Stimulated activated CD4-positive, alpha-beta T cell treated with anti-CD3 and anti-CD28 coated beads, Interleukin-1b, Interleukin-23, amount 100 ng/mL, for 4 hours (primary cell): Measurements from ENCODE around the gene SH3BP5.

Experiments used
- DNase-seq, 2 donors: peaks; one replicate each; pipeline ENCODE4 v3.0.0-alpha.2; 2020; ENCODE audit warnings: low read depth in 2 of 2

The SH3BP5 gene

GRCh38 chr3:15325228-15325627 is 7.2 kb downstream of the SH3BP5 start:
- DNase-seq, result no peak

DNA sequence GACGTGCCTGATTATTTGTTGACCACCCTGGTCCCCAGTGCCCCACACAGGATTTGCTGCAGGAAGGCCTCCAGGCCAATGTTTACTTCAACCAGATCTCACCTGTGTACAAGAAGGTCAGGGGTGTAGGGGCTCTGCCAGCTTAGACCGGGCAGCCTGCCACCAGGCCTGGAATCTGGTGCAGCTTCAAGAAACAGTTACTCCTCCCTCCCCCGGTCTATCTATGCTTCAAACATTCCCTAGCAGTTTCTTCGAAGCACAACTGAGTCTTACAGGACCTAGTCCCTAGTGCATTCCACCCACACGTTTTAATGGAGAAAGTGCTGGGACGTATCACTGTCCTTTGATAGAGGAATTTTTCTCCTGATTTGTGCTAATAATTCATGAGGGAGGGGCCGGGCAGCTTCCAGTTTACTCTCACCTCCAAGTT is 8.0 kb downstream of the SH3BP5 start:
- DNase-seq, result no peak

DNA sequence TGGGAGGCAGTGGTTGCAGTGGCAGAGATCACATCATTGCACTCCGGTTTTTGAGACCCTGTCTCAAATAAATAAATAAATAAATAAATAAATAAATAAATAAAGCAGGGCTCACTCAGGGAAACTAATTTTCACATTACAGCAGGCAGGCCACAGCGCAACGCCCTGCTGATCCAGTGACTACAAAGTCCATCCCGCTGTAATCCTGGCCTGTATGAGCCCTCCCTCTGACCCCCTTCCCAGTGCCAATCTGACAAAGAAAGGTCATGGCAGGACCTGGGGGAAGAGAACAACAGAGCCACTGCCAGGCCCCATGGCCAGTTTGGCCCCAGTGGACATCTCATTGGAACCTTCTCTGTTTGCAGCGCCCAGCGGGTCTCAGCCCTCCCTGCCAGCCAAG is 9.3 kb downstream of the SH3BP5 start:
- DNase-seq, result no peak

DNA sequence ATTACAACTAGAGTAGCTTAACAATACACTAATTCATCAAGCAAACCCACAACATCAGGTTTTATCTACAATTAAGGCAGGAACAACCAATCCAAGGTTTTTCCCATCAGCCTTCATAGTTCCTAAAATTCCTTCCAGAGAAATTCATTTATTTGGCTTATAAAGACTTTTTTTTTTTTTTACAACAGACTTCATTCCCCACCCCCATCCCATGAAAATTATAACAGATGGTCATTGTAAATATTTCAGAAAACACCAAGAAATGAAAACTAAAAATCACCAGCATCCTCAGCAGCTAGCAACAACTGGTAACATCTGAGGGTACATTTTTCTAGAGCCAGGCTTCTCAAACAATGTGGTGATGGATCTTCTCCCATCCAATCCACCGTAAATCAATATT is 11.0 kb downstream of the SH3BP5 start:
- DNase-seq, result no peak

DNA sequence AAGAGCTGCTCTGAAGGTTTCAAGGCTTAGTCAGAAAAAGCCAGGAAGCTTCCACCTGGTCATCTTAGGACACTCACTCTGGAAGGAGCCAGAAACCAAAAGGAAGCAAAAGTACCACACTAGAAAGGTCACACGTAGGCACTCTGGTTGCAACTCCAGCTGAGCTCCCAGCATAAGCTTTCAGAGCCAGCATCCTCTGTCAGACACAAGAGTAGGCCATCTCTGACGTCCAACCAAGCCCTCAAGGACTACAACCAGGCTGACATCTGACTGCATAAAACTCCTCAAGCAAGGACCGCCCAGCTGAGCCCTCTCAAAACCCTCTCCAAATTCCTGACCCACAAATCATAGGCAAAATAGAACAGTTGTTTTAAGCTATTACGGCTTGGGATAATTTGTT is 12.8 kb downstream of the SH3BP5 start:
- DNase-seq, result no peak

- no peak for DNase-seq
Measured at GRCh38 chr3:15319136-15319535, 13.2 kb downstream of the SH3BP5 start.

DNA sequence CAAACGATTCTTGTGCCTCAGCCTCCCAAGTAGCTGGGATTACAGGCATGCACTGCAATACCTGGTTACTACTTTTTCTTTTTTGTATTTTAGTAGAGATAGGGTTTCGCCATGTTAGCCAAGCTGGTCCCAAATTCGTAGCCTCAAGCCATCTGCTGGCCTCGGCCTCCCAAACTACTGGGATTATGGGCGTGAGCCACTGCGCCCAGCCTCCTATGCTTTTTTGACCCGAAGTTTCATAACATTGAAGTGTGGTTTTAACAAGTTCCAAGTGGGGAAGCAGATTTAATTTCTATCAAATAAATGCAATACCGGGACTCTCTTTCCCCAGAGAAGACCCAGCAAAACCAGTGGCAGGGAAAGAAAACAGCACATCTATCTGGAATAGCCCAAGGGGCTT is 13.7 kb downstream of the SH3BP5 start:
- no peak for DNase-seq

GRCh38 chr3:15316998-15317435 is 15.4 kb downstream of the SH3BP5 start:
- no peak for DNase-seq

- DNase-seq, result no peak
Measured at GRCh38 chr3:15315003-15315402, 17.4 kb downstream of the SH3BP5 start.

- DNase-seq, result no peak
Measured at GRCh38 chr3:15314276-15314675, 18.1 kb downstream of the SH3BP5 start.

DNA sequence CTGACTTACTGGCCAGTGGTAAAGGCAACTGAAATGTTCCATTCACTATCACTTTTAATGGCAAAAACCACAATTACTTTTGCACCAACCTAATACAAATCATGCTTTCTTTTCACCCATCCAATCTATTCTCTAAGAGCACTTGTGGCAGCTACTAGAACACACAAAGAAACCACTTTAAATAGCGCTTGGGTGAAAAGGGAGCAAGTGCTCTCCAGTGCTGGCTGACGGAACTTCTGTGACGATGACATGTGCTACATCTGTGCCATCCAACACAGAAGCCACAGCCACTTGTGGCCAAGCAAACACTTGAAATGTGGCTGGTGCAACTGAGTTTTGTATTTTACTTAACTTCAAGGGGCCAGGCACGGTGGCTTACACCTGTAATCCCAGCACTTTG is 18.9 kb downstream of the SH3BP5 start:
- no peak for DNase-seq

DNA sequence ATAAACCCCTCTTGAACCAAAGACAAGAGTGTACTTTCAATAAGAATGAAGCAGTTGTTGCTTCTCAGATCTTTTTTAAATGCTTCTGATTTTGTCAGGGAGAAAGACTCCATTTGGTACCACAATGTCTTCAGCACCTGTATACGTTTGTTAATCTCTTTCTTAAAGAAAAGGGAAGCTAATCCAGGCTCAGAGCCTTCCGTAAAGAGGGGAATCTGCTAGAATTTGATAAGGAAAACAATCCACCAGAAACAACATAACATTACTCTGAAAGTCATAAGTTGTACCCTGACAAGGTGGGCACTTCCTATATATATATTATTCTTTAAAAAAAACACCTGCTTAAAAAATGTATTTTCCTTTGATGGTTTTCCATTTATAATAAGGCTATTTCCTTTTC is 19.8 kb downstream of the SH3BP5 start:
- DNase-seq, result no peak

DNA sequence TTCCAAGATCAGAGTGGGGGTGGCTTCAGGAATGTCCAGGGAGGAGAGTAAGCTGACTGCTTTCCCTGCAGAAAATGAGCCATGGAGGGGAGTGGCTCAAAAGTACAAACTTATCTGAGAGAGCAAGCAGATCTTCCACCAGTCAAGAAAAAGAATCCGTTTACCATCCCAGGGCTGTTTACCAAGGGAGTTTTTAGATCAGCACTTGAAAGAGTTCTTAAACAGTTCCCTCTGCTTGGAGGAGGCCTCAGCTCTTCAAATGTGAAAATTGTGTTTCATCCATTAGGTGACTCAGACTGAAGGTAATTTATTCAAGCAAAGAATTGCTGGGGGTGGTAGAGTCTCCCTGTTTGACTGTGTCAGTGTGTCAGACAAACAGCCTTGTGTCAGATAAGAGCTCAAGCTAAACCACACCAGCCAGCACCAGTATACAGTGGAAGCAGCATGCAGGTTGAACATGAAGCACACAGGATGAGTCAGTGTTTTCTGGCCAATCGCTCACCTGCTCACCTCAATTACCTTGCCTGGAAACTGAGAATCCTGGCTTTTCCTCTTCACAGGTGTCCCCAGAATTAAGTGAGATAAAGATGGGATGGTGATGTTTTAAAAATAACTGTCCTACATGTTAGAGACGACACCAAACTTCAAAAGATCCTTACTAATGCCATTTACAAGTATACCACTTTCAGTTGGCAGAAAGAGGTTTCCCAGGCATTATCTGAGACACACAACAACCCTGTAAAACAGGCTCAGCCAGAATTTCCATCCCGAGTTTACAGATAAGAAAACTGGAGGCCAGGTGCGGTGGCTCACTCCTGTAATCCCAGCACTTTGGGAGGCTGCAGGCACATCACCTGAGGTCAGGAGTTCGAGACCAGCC is 21.7 kb downstream of the SH3BP5 start:
- peak in 1 of 2 donors; percentile 35 for DNase-seq

DNA sequence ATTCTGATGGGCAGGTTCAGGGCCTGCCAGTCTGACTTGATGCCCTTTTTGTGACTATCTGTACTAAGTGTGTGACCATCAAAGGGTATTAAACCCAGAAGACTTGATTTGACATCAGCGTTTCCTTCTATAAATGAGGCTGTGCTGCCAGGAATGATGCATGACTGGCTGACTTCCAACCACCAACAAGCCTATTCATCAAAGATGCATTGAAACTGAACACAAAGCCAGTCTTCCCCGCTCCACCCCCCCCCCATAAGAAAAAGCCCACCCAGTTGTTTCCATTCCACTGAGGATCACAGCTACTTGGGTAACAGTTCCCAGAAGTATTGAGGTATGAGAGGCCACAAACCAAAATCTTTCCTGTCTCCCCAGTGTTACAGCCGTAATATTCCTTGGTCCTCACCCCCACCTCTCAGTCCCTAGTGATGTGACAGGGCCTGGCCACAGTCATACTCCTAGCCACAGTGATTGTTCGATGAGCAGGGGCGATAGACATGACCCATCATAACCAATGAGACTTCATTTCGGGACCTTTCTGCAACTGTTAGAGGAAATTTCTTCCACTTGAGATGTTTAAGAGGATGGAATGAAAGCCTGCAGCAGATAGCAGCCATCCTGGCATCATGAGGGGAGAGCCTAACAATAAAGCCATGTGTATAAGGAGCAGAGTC is 22.6 kb downstream of the SH3BP5 start:
- DNase-seq, result no peak

- DNase-seq, result no peak
Measured at GRCh38 chr3:15307580-15307979, 24.8 kb downstream of the SH3BP5 start.

DNA sequence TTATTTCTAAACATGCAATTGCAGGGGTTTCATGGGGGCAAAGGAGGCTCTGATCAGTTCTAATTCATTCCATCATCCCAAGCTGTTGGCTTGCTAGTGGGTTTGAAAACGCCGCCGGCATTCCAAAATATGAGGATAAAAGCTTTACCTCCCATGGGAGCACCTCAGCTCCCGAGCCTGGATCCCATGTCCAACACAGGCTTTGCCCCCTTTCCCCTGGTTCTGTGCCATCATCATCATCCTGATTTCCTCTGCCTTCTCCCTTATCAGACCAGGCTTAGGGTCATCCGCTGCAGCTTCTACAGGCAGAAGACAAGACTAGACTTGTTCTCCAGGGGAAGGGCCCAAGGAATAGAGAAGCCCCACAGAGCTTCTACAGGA is 25.4 kb downstream of the SH3BP5 start:
- DNase-seq, result no peak

GRCh38 chr3:15305359-15305844 is 27.0 kb downstream of the SH3BP5 start:
- DNase-seq, result no peak

- DNase-seq, result no peak
Measured at GRCh38 chr3:15303728-15304127, 28.7 kb downstream of the SH3BP5 start.

GRCh38 chr3:15303216-15303615 is 29.2 kb downstream of the SH3BP5 start:
- no peak for DNase-seq

DNA sequence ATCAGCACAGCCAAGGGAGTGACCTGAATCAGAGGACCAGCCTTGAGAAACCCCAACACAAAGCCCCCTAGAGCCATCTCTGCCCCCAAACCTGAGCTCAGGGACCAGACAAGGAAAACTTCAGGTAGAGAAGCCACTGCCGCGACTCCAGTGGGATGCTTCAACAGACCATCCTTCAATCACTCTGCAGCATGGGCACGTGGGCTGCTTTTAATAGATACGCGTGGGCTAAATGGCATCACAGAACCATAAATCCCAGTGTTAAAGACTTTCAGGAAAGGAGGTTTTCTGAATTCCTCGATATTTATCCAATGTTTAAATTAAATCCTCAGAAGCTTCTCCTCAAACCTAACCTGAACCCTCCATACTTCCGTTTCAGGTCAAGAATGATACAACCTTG is 30.6 kb downstream of the SH3BP5 start:
- DNase-seq, result no peak

GRCh38 chr3:15300323-15301078 is 31.9 kb downstream of the SH3BP5 start:
- DNase-seq, result no peak

DNA sequence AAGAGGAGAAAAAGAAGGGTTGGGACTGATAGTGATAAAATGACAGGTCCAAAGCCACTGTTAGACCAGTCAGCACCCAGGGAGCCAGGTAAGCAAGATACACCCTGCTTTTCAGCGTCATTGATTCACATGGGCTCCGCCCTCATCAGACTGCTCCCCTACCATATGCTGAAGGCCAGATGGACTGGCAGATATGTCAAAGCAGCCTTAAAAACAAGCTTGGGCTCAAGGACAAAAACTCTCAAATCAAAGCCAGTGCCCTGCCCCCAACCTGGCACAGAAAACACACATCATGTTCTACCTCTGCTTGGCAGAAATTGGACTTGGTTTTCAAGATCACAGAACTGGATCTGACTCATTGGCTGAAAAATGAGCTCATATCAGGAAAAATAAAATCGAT is 33.4 kb downstream of the SH3BP5 start:
- no peak for DNase-seq
